Gastrocnemius medialis (tissue), 4 donors: ENCODE measurements around the gene NFE2L3. TPM values are rescaled to one million over a fixed set of nuclear protein-coding genes. Genes with fewer than 3 reads are reported as not detected.
A peak's percentile ranks its signal among the peaks of the same experiment; 100 is the strongest.

Experiments used
- ATAC-seq, 2 donors: fragments of 150-250 bp; one replicate each; pipeline ENCODE4 v1.9.1; 2016
- DNase-seq, 2 donors: peaks; one replicate each; pipeline ENCODE4 v3.0.0-alpha.2; 2019
- H3K27ac ChIP-seq, 4 donors: fragments of 200-600 bp; sonication (generic); 1 replicate in 1 of 4; 2 replicates in 3 of 4; pipeline ENCODE4 v1.5.1; 2016 to 2018; ENCODE audit warnings: mild to moderate bottlenecking in 2 of 4, moderate library complexity in 1 of 4
- H3K27me3 ChIP-seq, 3 donors: fragments of 200-600 bp; sonication (generic) in 2 of 3; 1 replicate in 1 of 3; 2 replicates in 2 of 3; pipeline versions ENCODE4 v1.5.1 to v1.6.0; 2016 to 2019; ENCODE audit warnings: mild to moderate bottlenecking in 1 of 3, moderate library complexity in 1 of 3
- H3K36me3 ChIP-seq, 2 donors: fragments of 200-600 bp; sonication (generic) in 1 of 2; one replicate each; pipeline ENCODE4 v1.5.1; 2017 to 2018
- H3K4me1 ChIP-seq, 2 donors: fragments of 200-600 bp; sonication (generic) in 1 of 2; one replicate each; pipeline ENCODE4 v1.5.1; 2016 to 2017; ENCODE audit warnings: mild to moderate bottlenecking in 2 of 2
- H3K4me3 ChIP-seq, 4 donors: fragments of 200-600 bp; sonication (generic) in 3 of 4; 1 replicate in 1 of 4; 2 replicates in 3 of 4; pipeline ENCODE4 v1.5.1; 2016 to 2019; ENCODE audit warnings: mild to moderate bottlenecking in 2 of 4
- H3K9me3 ChIP-seq, 3 donors: fragments of 200-600 bp; sonication (generic) in 2 of 3; 1 replicate in 1 of 3; 2 replicates in 2 of 3; pipeline ENCODE4 v1.5.1; 2016 to 2019
- POLR2A ChIP-seq, 2 donors: fragments of 450-650 bp; IDR thresholded peaks; one replicate each; pipeline ENCODE4 v1.6.1; 2017; ENCODE audit warnings: antibody characterized with exemption in 2 of 2, mild to moderate bottlenecking in 2 of 2, moderate library complexity in 2 of 2
- in situ Hi-C, 4 donors: fragments of 200-750 bp; cut with MboI; loops; one replicate each; pipeline versions ENCODE4 v1.15.0 to v1.8.0; 2017; ENCODE audit warnings: low sequenced_read_pairs in 4 of 4
- intact Hi-C: fragments of 100-400 bp; cut with DNase I; formaldehyde crosslinking; loops from one replicate; pipeline ENCODE4 v1.15.1; 2023; ENCODE audit warnings: low total_unique reads
- total RNA-seq, 4 donors: library from RNA; depleted of rRNA; stranded (reverse); fragments of >200 nt; gene quantifications; one replicate each; pipeline versions ENCODE4 v1.1.0 to v1.2.3, GENCODE V29; 2016
- TF ChIP-seq, protein P1 (sequence below), 5 experiments: fragments of 450-650 bp in 3 of 5; fragments of 200-600 bp in 2 of 5; sonication (generic) in 2 of 5; IDR thresholded peaks in 4 of 5; conservative IDR thresholded peaks in 1 of 5; 1 replicate in 4 of 5; 2 replicates in 1 of 5; pipeline ENCODE4 v1.5.1; 2016 to 2019; ENCODE audit warnings: antibody characterized with exemption in 5 of 5, mild to moderate bottlenecking in 3 of 5, moderate library complexity in 3 of 5

Gene NFE2L3
- total RNA-seq, 4 donors from 2014 or later: 1.1 to 6.2 (median 1.7) TPM

DNA sequence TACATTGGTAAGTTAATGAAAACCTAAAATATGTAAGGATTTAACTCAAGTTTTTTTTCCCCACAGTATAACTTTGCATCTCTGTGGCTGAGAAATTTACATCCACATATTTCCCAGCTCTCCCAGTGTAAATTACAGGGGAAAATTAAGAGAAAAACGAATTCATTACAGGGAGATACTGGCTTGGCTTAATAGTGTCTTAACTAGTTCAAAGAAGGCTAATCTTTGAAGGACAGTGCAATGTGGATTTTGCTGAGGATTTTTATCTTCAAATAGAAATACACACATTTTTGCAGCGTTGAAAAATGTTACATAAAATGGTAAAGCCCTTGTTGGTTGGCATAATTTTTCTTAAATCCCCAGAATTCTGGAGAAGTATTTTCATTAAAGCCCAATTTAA, 51.0 kb downstream of the NFE2L3 start:
- no peaks in the 10 kb centered on the region for H3K9me3 ChIP-seq
- no peak for DNase-seq
- in situ Hi-C loops (loop anchor here in 2 of 4 donors (10.0 to 25.0 kb wide), 4 partner anchors 316 to 959 kb away; partner anchors contain the start of genes HOXA10 (in 1 of the 2), HOXA3 (in 1 of the 2), HOXA7 (in 1 of the 2) and HOXA9 (in 1 of the 2)), intact Hi-C loops (loop anchor here (5.0 to 10.0 kb wide), 5 partner anchors 164 to 1459 kb away; partner anchors contain the start of genes HIBADH and SKAP2)
- H3K27me3 ChIP-seq: no peaks in the 10 kb centered on the region
- no peak for ATAC-seq
- peaks cover 16 to 26% of the 10 kb centered on the region in 2 donors for H3K4me1 ChIP-seq
- H3K4me3 ChIP-seq: peak overlapping the region; percentile 79 to 95 (median 94)
- peaks cover 0 to 19% of the 10 kb centered on the region in 2 donors for H3K36me3 ChIP-seq
- no peak for TF ChIP-seq POLR2A (IDR thresholded peaks at IDR 0.05)
- TF ChIP-seq, protein P1, sequence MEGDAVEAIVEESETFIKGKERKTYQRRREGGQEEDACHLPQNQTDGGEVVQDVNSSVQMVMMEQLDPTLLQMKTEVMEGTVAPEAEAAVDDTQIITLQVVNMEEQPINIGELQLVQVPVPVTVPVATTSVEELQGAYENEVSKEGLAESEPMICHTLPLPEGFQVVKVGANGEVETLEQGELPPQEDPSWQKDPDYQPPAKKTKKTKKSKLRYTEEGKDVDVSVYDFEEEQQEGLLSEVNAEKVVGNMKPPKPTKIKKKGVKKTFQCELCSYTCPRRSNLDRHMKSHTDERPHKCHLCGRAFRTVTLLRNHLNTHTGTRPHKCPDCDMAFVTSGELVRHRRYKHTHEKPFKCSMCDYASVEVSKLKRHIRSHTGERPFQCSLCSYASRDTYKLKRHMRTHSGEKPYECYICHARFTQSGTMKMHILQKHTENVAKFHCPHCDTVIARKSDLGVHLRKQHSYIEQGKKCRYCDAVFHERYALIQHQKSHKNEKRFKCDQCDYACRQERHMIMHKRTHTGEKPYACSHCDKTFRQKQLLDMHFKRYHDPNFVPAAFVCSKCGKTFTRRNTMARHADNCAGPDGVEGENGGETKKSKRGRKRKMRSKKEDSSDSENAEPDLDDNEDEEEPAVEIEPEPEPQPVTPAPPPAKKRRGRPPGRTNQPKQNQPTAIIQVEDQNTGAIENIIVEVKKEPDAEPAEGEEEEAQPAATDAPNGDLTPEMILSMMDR (IDR thresholded peaks at IDR 0.05 in 4 of 5, conservative IDR thresholded peaks at IDR 0.05 in 1 of 5): no peak
- H3K27ac ChIP-seq: peak overlapping the region; percentile 97 to 100 (median 98)

DNA sequence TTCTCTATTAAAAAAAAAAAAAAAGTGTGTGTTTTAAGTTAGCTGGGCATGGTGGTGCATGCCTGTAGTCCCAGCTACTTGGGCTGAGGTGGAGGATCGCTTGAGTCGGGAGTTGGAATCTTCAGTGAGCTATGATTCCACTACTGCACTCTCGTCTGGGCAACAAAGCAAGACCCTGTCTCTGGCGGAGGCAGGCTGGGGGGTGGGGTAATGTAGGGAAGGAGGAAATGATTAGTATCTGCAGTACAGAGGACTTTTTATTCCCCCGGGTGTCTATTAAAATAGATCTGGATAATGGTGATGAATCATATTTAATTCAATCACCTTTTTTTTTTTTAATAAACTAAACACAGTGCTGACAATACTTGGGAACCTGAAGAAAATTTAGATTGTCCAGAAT, 56.0 kb downstream of the NFE2L3 start:
- Histone ChIP-seq H3K36me3 (peaks cover 2 to 51% of the 10 kb centered on the region in 2 donors), H3K4me1 (peaks cover 10 to 22% of the 10 kb centered on the region in 2 donors), H3K9me3 (no peaks in the 10 kb centered on the region), H3K4me3 (no peak overlapping the region), H3K27ac (no peak overlapping the region), H3K27me3 (no peaks in the 10 kb centered on the region)
- in situ Hi-C loops (loop anchor here in 2 of 4 donors (10.0 to 25.0 kb wide), 4 partner anchors 321 to 954 kb away; partner anchors contain the start of genes HOXA10 (in 1 of the 2), HOXA3 (in 1 of the 2), HOXA7 (in 1 of the 2) and HOXA9 (in 1 of the 2)), intact Hi-C loops (loop anchor here (10.0 kb wide), 1 partner anchor 657 kb away; the partner anchor contains the start of gene SKAP2)
- no peak for ATAC-seq
- TF ChIP-seq POLR2A (IDR thresholded peaks at IDR 0.05): no peak
- TF ChIP-seq, protein P1 (IDR thresholded peaks at IDR 0.05 in 4 of 5, conservative IDR thresholded peaks at IDR 0.05 in 1 of 5): no peak
- DNase-seq: no peak

DNA sequence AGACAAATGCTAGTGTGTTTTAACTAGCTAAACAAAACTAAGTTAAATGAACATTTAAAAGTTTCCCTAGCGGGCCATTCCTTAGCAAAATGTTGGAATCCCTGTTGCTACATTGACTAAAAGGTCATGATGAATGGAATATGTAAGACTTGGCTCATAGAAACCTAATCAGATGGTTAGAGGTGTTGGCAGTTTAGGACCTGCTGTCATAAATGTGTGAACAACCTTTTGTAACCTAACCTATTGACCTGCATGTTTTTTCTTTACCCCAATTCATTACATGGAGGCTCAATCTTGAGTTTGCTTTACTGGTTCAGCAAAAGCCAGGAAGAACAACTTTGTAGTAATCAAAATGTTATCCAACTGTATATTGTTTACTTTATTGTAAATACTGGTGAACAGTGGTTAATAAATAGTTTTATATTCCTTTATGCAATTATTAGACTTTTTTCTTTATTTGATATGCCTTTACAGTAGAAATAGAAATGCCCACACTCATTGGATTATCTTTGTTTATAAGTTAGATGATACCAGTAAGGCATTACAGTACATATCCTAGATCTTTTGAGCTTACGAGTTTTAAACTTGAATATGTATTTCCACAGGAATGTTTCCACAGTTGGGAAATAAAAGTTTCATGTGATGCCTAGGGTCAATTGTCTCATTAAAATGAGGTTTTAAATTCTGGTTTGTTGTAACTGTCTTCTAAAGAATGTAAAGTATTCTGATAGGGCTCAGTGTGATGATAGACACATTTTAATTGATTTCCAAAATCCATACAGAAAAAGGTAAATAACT, 61.1 kb downstream of the NFE2L3 start:
- H3K9me3 ChIP-seq: no peaks in the 10 kb centered on the region
- H3K4me1 ChIP-seq: no peaks in the 10 kb centered on the region
- H3K4me3 ChIP-seq: no peak overlapping the region
- H3K36me3 ChIP-seq: peaks cover 2 to 32% of the 10 kb centered on the region in 2 donors
- in situ Hi-C loops: loop anchor here in 2 of 4 donors (25.0 kb wide), 3 partner anchors 326 to 949 kb away; partner anchors contain the start of genes HOXA10 (in 1 of the 2), HOXA3 (in 1 of the 2), HOXA7 (in 1 of the 2) and HOXA9 (in 1 of the 2)
- ATAC-seq (peak in 1 of 2 donors; percentile 27), DNase-seq (no peak)
- H3K27me3 ChIP-seq: no peaks in the 10 kb centered on the region
- H3K27ac ChIP-seq: no peak overlapping the region
- intact Hi-C loops: no loop called here
- no peak for TF ChIP-seq POLR2A (IDR thresholded peaks at IDR 0.05)
- TF ChIP-seq, protein P1 (IDR thresholded peaks at IDR 0.05 in 4 of 5, conservative IDR thresholded peaks at IDR 0.05 in 1 of 5): no peak

DNA sequence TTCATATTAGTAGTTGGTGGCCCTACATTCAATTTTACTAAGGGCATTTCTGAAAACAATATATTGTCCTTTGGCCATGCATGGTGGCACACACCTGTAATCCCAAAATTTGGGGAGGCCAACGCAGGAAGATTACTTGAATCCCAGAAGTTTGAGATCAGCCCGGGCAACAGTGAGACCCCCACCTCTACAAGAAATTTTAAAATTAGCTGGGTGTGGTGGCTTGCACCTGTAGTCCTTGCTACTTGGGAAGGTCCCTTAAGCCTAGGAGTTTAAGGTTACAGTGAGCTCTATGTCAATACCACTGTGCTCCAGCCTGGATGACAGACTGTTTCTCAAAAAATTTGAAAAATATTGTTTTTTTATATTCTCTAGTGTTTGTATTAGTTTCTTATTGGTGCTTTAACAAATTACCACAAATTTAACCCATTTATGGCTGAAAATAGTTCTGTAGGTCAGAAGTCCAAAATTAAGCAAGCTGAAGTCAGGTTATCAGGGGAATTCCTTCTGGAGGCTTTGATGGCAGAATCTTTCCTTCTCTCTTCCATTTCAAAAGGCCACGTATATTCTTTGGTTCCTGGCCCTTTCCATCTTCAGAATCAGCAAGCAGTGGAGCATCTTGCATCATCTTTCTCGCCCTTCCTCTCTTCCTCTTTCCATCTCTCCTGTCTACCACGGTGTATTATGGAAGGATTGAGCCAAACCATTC, 62.0 kb downstream of the NFE2L3 start:
- Histone ChIP-seq H3K27me3 (no peaks in the 10 kb centered on the region), H3K9me3 (no peaks in the 10 kb centered on the region), H3K27ac (no peak overlapping the region), H3K4me1 (no peaks in the 10 kb centered on the region), H3K36me3 (peaks cover 0 to 31% of the 10 kb centered on the region in 2 donors), H3K4me3 (no peak overlapping the region)
- ATAC-seq (no peak), DNase-seq (no peak)
- intact Hi-C loops (no loop called here), in situ Hi-C loops (loop anchor here in 2 of 4 donors (25.0 kb wide), 3 partner anchors 327 to 948 kb away; partner anchors contain the start of genes HOXA10 (in 1 of the 2), HOXA3 (in 1 of the 2), HOXA7 (in 1 of the 2) and HOXA9 (in 1 of the 2))
- no peak for TF ChIP-seq POLR2A (IDR thresholded peaks at IDR 0.05)
- TF ChIP-seq, protein P1 (IDR thresholded peaks at IDR 0.05 in 4 of 5, conservative IDR thresholded peaks at IDR 0.05 in 1 of 5): no peak
